ENCODE measurements around the gene MAPRE2.

MAPRE2 gene

GRCh38 chr18:35045806-35046205, 4.6 kb downstream of the MAPRE2 start:
- TF ChIP-seq ZBTB7A (IDR thresholded peaks at IDR 0.05; ENCODE audit: low read depth), result no peak
- no peak for TF ChIP-seq MAX (IDR thresholded peaks at IDR 0.05)
- no peak for TF ChIP-seq YY1 (IDR thresholded peaks at IDR 0.05; ENCODE audit: low read depth)
- TF ChIP-seq TEAD4 (IDR thresholded peaks at IDR 0.05), result no peak
- TF ChIP-seq FOXM1 (IDR thresholded peaks at IDR 0.05; ENCODE audit: borderline replicate concordance, low read depth), result no peak
- TF ChIP-seq EGR1 (IDR thresholded peaks at IDR 0.05), result no peak
- TF ChIP-seq TCF12 (IDR thresholded peaks at IDR 0.05; ENCODE audit: low read depth), result no peak
- no peak for TF ChIP-seq RAD21 (IDR thresholded peaks at IDR 0.05; ENCODE audit: low read depth)
- TF ChIP-seq EP300 (IDR thresholded peaks at IDR 0.05; ENCODE audit: borderline replicate concordance), result no peak
- TF ChIP-seq TAF1 (IDR thresholded peaks at IDR 0.05; ENCODE audit: low read depth), result no peak
- TF ChIP-seq, protein P1, sequence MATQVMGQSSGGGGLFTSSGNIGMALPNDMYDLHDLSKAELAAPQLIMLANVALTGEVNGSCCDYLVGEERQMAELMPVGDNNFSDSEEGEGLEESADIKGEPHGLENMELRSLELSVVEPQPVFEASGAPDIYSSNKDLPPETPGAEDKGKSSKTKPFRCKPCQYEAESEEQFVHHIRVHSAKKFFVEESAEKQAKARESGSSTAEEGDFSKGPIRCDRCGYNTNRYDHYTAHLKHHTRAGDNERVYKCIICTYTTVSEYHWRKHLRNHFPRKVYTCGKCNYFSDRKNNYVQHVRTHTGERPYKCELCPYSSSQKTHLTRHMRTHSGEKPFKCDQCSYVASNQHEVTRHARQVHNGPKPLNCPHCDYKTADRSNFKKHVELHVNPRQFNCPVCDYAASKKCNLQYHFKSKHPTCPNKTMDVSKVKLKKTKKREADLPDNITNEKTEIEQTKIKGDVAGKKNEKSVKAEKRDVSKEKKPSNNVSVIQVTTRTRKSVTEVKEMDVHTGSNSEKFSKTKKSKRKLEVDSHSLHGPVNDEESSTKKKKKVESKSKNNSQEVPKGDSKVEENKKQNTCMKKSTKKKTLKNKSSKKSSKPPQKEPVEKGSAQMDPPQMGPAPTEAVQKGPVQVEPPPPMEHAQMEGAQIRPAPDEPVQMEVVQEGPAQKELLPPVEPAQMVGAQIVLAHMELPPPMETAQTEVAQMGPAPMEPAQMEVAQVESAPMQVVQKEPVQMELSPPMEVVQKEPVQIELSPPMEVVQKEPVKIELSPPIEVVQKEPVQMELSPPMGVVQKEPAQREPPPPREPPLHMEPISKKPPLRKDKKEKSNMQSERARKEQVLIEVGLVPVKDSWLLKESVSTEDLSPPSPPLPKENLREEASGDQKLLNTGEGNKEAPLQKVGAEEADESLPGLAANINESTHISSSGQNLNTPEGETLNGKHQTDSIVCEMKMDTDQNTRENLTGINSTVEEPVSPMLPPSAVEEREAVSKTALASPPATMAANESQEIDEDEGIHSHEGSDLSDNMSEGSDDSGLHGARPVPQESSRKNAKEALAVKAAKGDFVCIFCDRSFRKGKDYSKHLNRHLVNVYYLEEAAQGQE (IDR thresholded peaks at IDR 0.05; ENCODE audit: low read depth), result no peak
- no peak for TF ChIP-seq CREB1 (IDR thresholded peaks at IDR 0.05; ENCODE audit: low read depth)
- no peak for TF ChIP-seq NFIC (IDR thresholded peaks at IDR 0.05)
- TF ChIP-seq CEBPB (IDR thresholded peaks at IDR 0.05), result no peak
- no peak for TF ChIP-seq USF1 (IDR thresholded peaks at IDR 0.05)

DNA sequence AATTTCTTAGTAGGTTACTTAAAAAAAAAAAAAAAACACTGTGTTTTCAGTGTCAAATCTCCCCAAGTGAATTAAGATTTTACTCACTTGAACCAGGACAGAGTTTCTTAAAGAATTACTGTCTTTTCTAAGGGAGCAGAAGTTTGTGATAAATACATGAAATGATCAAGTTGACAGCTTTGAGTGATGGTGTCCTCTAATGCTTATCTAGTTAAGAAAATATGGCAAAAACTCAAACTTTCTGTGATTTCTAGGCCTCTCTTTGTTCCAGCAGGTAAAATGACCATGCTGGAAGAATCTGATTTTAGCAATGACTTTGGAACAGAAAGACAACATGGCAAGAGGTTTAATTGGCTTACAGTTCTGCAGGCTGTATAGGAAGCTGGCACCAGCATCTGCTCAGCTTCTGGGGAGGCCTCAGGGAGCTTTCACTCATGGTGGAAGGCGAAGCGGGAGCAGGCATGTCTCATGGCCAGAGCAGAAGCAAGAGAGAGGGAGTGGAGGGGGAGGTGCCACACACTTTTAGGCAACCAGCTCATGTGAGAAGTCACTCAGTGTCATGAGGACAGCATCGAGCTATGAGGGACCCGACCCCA, 6.6 kb downstream of the MAPRE2 start:
- TF ChIP-seq TAF1 (IDR thresholded peaks at IDR 0.05; ENCODE audit: low read depth), result no peak
- TF ChIP-seq TEAD4 (IDR thresholded peaks at IDR 0.05), result no peak
- no peak for TF ChIP-seq USF1 (IDR thresholded peaks at IDR 0.05)
- no peak for TF ChIP-seq EP300 (IDR thresholded peaks at IDR 0.05; ENCODE audit: borderline replicate concordance)
- no peak for TF ChIP-seq NFIC (IDR thresholded peaks at IDR 0.05)
- no peak for TF ChIP-seq ZBTB7A (IDR thresholded peaks at IDR 0.05; ENCODE audit: low read depth)
- TF ChIP-seq YY1 (IDR thresholded peaks at IDR 0.05; ENCODE audit: low read depth), result no peak
- TF ChIP-seq FOXM1 (IDR thresholded peaks at IDR 0.05; ENCODE audit: borderline replicate concordance, low read depth), result no peak
- no peak for TF ChIP-seq RAD21 (IDR thresholded peaks at IDR 0.05; ENCODE audit: low read depth)
- TF ChIP-seq EGR1 (IDR thresholded peaks at IDR 0.05), result no peak
- TF ChIP-seq MAX (IDR thresholded peaks at IDR 0.05), result no peak
- TF ChIP-seq CEBPB (IDR thresholded peaks at IDR 0.05), result no peak
- TF ChIP-seq, protein P1 (IDR thresholded peaks at IDR 0.05; ENCODE audit: low read depth), result no peak
- no peak for TF ChIP-seq TCF12 (IDR thresholded peaks at IDR 0.05; ENCODE audit: low read depth)
- no peak for TF ChIP-seq CREB1 (IDR thresholded peaks at IDR 0.05; ENCODE audit: low read depth)

DNA sequence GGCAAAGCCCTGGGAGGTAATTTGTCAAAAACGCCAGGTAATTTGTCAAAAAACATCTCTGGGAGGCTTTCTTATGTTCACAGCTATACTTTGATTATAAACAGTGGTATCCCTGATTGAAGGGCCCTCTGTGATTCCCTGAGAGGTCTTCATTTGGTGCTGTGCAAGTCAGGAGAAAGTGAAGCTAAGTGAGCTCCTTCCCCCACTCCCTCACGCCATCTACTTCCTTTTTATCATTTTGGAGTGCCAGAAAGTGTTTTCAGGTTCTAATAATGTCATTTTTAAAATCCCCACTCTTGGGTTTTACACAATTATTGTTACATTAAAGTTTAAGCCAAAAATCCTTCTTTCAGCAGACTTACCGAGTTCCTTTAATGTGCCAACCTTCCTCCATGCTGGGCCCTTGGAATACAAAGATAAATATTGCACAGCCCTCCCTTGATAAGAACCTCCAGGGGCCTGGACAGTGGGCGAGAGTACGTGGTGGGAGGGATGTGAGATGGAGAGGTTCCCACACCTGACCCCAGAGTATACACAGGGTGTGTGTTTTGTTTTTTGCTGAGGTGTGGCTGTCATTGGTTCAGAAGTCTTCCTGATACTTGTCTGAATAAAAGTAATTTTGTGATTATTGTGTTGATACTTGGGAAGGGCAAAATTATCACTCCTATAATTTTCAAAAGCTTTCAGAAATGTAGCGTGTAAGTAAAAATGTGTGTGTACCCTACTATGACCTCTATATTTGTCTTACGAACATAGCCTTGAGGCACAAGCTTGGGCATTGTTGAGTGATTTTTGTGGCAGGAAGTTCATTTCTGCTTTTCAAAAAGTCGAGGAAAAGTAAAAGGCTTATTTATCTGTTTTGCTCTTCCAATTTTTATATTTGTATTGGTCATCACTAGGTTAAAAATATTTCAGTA, 8.2 kb downstream of the MAPRE2 start:
- TF ChIP-seq TEAD4 (IDR thresholded peaks at IDR 0.05) (no peak), RAD21 (IDR thresholded peaks at IDR 0.05; ENCODE audit: low read depth) (no peak)

GRCh38 chr18:35050028-35050546, 8.9 kb downstream of the MAPRE2 start:
- TF ChIP-seq CEBPB (IDR thresholded peaks at IDR 0.05) (no peak), RAD21 (IDR thresholded peaks at IDR 0.05; ENCODE audit: low read depth) (no peak), TEAD4 (IDR thresholded peaks at IDR 0.05) (no peak), CREB1 (IDR thresholded peaks at IDR 0.05; ENCODE audit: low read depth) (no peak), EGR1 (IDR thresholded peaks at IDR 0.05) (no peak), NFIC (IDR thresholded peaks at IDR 0.05) (no peak), USF1 (IDR thresholded peaks at IDR 0.05) (no peak), EP300 (IDR thresholded peaks at IDR 0.05; ENCODE audit: borderline replicate concordance) (no peak), MAX (IDR thresholded peaks at IDR 0.05) (no peak), FOXM1 (IDR thresholded peaks at IDR 0.05; ENCODE audit: borderline replicate concordance, low read depth) (no peak), TCF12 (IDR thresholded peaks at IDR 0.05; ENCODE audit: low read depth) (no peak), TAF1 (IDR thresholded peaks at IDR 0.05; ENCODE audit: low read depth) (no peak), YY1 (IDR thresholded peaks at IDR 0.05; ENCODE audit: low read depth) (no peak), ZBTB7A (IDR thresholded peaks at IDR 0.05; ENCODE audit: low read depth) (no peak)
- TF ChIP-seq, protein P1 (IDR thresholded peaks at IDR 0.05; ENCODE audit: low read depth), result no peak
